Motor neuron (in vitro differentiated cells): ENCODE data around the gene CLEC16A. TPM values are rescaled to one million over a fixed set of nuclear protein-coding genes. Genes with fewer than 3 reads are reported as not detected.
"Not testable (repeated sequence)": the region's sequence is repeated elsewhere in the genome, so short reads cannot be mapped to it uniquely, and the experiment has no call there.

ENCODE experiments used
- ATAC-seq, 8 experiments: fragments of 200-7000 bp; cut with Tn5 transposase; replicated peaks in 6 of 8; 2 replicates each; pipeline ENCODE4 v1.8.0; 2021; ENCODE audit warnings: mild to moderate bottlenecking in 8 of 8, moderate library complexity in 8 of 8
- H3K27ac ChIP-seq, 2 donors: fragments of 250-450 bp; sonication (Bioruptor Pico); 2 replicates each; pipeline ENCODE4 v1.9.0; 2021; ENCODE audit warnings: antibody characterized with exemption in 2 of 2, mild to moderate bottlenecking in 2 of 2, moderate library complexity in 1 of 2
- H3K4me1 ChIP-seq, 2 donors: fragments of 250-450 bp; sonication (Bioruptor Pico); replicated peaks in 1 of 2; 2 replicates each; pipeline ENCODE4 v1.6.1; 2021; ENCODE audit warnings: antibody characterized with exemption in 2 of 2, mild to moderate bottlenecking in 2 of 2, moderate library complexity in 1 of 2
- H3K4me3 ChIP-seq, 5 donors: fragments of 250-450 bp; sonication (Bioruptor Pico); 2 replicates each; pipeline ENCODE4 v1.9.0; 2021; ENCODE audit warnings: antibody characterized with exemption in 5 of 5, mild to moderate bottlenecking in 5 of 5, moderate library complexity in 4 of 5
- WGBS, 10 experiments: fragments of 450-650 bp; shearing (Covaris generic); methylation state at CpG; one replicate each; pipeline ENCODE4 v1.0.0; 2022; 5-methylcytosine and 5-hydroxymethylcytosine counted together
- in situ Hi-C, 9 experiments: fragments of 400-800 bp; cut with MboI; loops; one replicate each; pipeline ENCODE4 v1.15.0; 2021; ENCODE audit warnings: low sequenced_read_pairs in 9 of 9, low pct_unique_long_range_greater_than_20kb in 2 of 9; ENCODE audit not compliant: unreplicated experiment in 9 of 9
- total RNA-seq, 8 experiments: library from RNA; unstranded; fragments of 300-600 nt; gene quantifications; 2 replicates each; pipeline versions ENCODE4 v1.2.3 to v1.2.4, GENCODE V29; 2022

CLEC16A gene
- total RNA-seq, 8 experiments from 2014 or later, result 13.4 to 75.0 (median 17.2) TPM

- WGBS, 10 experiments, result 93 to 100% (median 93%) methylated on average over 2 to 3 of the region's 6 CpGs; no CpG with 5 or more reads in 7 of the 10 experiments
- Histone ChIP-seq H3K4me1 (peaks cover 15 to 39% of the 10 kb centered on the region in 2 donors), H3K27ac (peak overlapping the region in 1 of 2 donors; percentile 35), H3K4me3 (no peak overlapping the region)
- ATAC-seq, result no peak
- in situ Hi-C loops, result no loop called here
These were observed 153.4 kb downstream of the CLEC16A start for GRCh38 chr16:11097787-11098167.

GRCh38 chr16:11098601-11099390 lies 154.4 kb downstream of the CLEC16A start:
- Histone ChIP-seq H3K4me1 (peaks cover 15 to 35% of the 10 kb centered on the region in 2 donors), H3K27ac (no peak overlapping the region), H3K4me3 (no peak overlapping the region)
- in situ Hi-C loops, result no loop called here
- ATAC-seq, result peak in 1 of 8 experiments; percentile 12
- 86 to 100% (median 91%) methylated on average over 1 to 10 of the region's 17 CpGs; no CpG with 5 or more reads in 4 of the 10 experiments for WGBS, 10 experiments

GRCh38 chr16:11099672-11100205 lies 155.4 kb downstream of the CLEC16A start:
- ATAC-seq, result no peak
- H3K4me3 ChIP-seq, result no peak overlapping the region
- H3K27ac ChIP-seq, result no peak overlapping the region
- peaks cover 6 to 26% of the 10 kb centered on the region in 2 donors for H3K4me1 ChIP-seq
- 0 to 100% (median 76%) methylated on average over 1 to 5 of the region's 7 CpGs; no CpG with 5 or more reads in 5 of the 10 experiments for WGBS, 10 experiments
- in situ Hi-C loops, result loop anchor here in 1 of 9 experiments (25.0 kb wide), 1 partner anchor 137 kb away; no protein-coding TSS in a partner anchor

GRCh38 chr16:11100239-11100750 lies 155.9 kb downstream of the CLEC16A start:
- Histone ChIP-seq H3K27ac (no peak overlapping the region), H3K4me3 (no peak overlapping the region), H3K4me1 (peaks cover 5 to 22% of the 10 kb centered on the region in 2 donors)
- in situ Hi-C loops, result loop anchor here in 1 of 9 experiments (25.0 kb wide), 1 partner anchor 138 kb away; no protein-coding TSS in a partner anchor
- ATAC-seq, result peak in 4 of 8 experiments; percentile 5 to 33 (median 24)
- 0 to 83% (median 53%) methylated on average over 1 to 6 of the region's 6 CpGs; no CpG with 5 or more reads in 4 of the 10 experiments for WGBS, 10 experiments

GRCh38 chr16:11101283-11101682 lies 156.9 kb downstream of the CLEC16A start:
- 80 to 100% (median 100%) methylated on average over 1 to 5 of the region's 6 CpGs; no CpG with 5 or more reads in 3 of the 10 experiments for WGBS, 10 experiments
- Histone ChIP-seq H3K27ac (no peak overlapping the region), H3K4me3 (no peak overlapping the region), H3K4me1 (peaks cover 5 to 22% of the 10 kb centered on the region in 2 donors)
- in situ Hi-C loops, result loop anchor here in 1 of 9 experiments (25.0 kb wide), 1 partner anchor 139 kb away; no protein-coding TSS in a partner anchor
- no peak for ATAC-seq

- no peak for ATAC-seq
- Histone ChIP-seq H3K27ac (no peak overlapping the region), H3K4me1 (peaks cover 7 to 22% of the 10 kb centered on the region in 2 donors), H3K4me3 (no peak overlapping the region)
- in situ Hi-C loops, result loop anchor here in 1 of 9 experiments (25.0 kb wide), 1 partner anchor 140 kb away; no protein-coding TSS in a partner anchor
- WGBS, 10 experiments, result 60 to 92% (median 85%) methylated on average over 2 to 8 of the region's 9 CpGs
These were observed 157.5 kb downstream of the CLEC16A start for GRCh38 chr16:11101695-11102522.

GRCh38 chr16:11102523-11102898 lies 158.1 kb downstream of the CLEC16A start:
- no peak for ATAC-seq
- H3K27ac ChIP-seq, result no peak overlapping the region
- in situ Hi-C loops, result loop anchor here in 1 of 9 experiments (25.0 kb wide), 1 partner anchor 140 kb away; no protein-coding TSS in a partner anchor
- H3K4me3 ChIP-seq, result no peak overlapping the region
- H3K4me1 ChIP-seq, result peaks cover 12 to 20% of the 10 kb centered on the region in 2 donors
- WGBS, 10 experiments, result 70 to 100% (median 87%) methylated on average over 1 to 3 of the region's 3 CpGs; no CpG with 5 or more reads in 2 of the 10 experiments

- peaks cover 12 to 15% of the 10 kb centered on the region in 2 donors for H3K4me1 ChIP-seq
- WGBS, 10 experiments, result 83 to 100% (median 96%) methylated on average over 1 to 5 of the region's 5 CpGs; no CpG with 5 or more reads in 3 of the 10 experiments
- not testable (repeated sequence) for H3K4me3 ChIP-seq, H3K27ac ChIP-seq, ATAC-seq
- in situ Hi-C loops, result loop anchor here in 1 of 9 experiments (25.0 kb wide), 1 partner anchor 141 kb away; no protein-coding TSS in a partner anchor
These were observed 158.9 kb downstream of the CLEC16A start for GRCh38 chr16:11103301-11103700.

GRCh38 chr16:11104168-11105037 lies 160.0 kb downstream of the CLEC16A start:
- in situ Hi-C loops, result loop anchor here in 1 of 9 experiments (25.0 kb wide), 1 partner anchor 142 kb away; no protein-coding TSS in a partner anchor
- Histone ChIP-seq H3K4me3 (no peak overlapping the region), H3K27ac (no peak overlapping the region), H3K4me1 (peaks cover 7 to 12% of the 10 kb centered on the region in 2 donors)
- ATAC-seq, result no peak
- WGBS, 10 experiments, result 0 to 100% (median 91%) methylated on average over 1 to 4 of the region's 4 CpGs; no CpG with 5 or more reads in 3 of the 10 experiments

GRCh38 chr16:11105038-11105903 lies 160.9 kb downstream of the CLEC16A start:
- Histone ChIP-seq H3K4me1 (peaks cover 7 to 12% of the 10 kb centered on the region in 2 donors), H3K4me3 (no peak overlapping the region), H3K27ac (no peak overlapping the region)
- WGBS, 10 experiments, result 0 to 100% (median 57%) methylated on average over 1 to 7 of the region's 7 CpGs
- peak; percentile 46 to 88 (median 70) for ATAC-seq
- in situ Hi-C loops, result loop anchor here in 1 of 9 experiments (25.0 kb wide), 1 partner anchor 143 kb away; no protein-coding TSS in a partner anchor

GRCh38 chr16:11106726-11107125 lies 162.4 kb downstream of the CLEC16A start:
- Histone ChIP-seq H3K4me1 (peaks cover 7 to 12% of the 10 kb centered on the region in 2 donors), H3K4me3 (no peak overlapping the region), H3K27ac (peak overlapping the region in 1 of 2 donors; percentile 57)
- in situ Hi-C loops, result loop anchor here in 1 of 9 experiments (25.0 kb wide), 1 partner anchor 144 kb away; no protein-coding TSS in a partner anchor
- WGBS, 10 experiments, result 83 to 100% (median 90%) methylated on average over 1 to 4 of the region's 6 CpGs; no CpG with 5 or more reads in 5 of the 10 experiments
- ATAC-seq, result no peak
